ENCODE data around the gene RNF157.

DNA sequence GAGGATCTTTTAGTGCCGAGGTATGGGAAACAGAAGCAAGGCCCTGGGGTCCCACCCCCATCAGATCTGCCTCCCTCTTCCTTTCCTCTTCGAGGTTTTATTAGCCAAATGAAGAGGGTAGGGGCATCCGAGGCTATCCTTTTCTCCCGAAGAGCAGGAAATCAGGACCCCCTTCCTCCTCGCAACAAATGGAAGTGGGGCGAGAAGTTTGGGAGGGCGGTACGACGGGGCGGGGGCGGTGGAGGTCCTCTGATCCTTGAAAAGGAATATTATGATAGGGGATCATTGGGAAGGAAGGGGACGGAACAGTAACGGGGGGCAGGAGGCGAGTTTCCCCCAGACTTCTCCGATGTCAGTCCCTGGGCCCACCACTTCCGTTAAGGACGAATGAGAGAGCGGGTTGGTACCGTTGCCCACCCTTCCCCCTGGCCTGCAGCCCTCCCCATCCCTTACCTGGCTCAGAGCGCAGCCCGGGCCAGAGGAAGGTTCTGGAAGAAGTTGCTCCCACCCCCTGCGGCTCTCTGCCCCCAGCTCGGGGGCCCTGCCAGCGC is 99.6 kb downstream of the RNF157 start:
- TF ChIP-seq POLR2A (IDR thresholded peaks at IDR 0.05): no peak
- TF ChIP-seq, protein P1, sequence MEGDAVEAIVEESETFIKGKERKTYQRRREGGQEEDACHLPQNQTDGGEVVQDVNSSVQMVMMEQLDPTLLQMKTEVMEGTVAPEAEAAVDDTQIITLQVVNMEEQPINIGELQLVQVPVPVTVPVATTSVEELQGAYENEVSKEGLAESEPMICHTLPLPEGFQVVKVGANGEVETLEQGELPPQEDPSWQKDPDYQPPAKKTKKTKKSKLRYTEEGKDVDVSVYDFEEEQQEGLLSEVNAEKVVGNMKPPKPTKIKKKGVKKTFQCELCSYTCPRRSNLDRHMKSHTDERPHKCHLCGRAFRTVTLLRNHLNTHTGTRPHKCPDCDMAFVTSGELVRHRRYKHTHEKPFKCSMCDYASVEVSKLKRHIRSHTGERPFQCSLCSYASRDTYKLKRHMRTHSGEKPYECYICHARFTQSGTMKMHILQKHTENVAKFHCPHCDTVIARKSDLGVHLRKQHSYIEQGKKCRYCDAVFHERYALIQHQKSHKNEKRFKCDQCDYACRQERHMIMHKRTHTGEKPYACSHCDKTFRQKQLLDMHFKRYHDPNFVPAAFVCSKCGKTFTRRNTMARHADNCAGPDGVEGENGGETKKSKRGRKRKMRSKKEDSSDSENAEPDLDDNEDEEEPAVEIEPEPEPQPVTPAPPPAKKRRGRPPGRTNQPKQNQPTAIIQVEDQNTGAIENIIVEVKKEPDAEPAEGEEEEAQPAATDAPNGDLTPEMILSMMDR (IDR thresholded peaks at IDR 0.05 in 4 of 5, conservative IDR thresholded peaks at IDR 0.05 in 1 of 5): no peak

All from gastrocnemius medialis (tissue), 4 donors.